ENCODE results near the gene ARHGAP31.
"Not testable (repeated sequence)": the region's sequence is repeated elsewhere in the genome, so short reads cannot be mapped to it uniquely, and the experiment has no call there.

ARHGAP31 gene

GRCh38 chr3:119257654-119258410 lies 36.4 kb upstream of the ARHGAP31 start:
- no peak for DNase-seq (ENCODE audit: extremely low spot score)
- ChIA-PET POLR2A (no interaction called here), CTCF (interaction anchor here (1.8 kb wide), 1 partner anchor 17 kb away, joined by 5 read pairs; no protein-coding TSS in a partner anchor)

GRCh38 chr3:119258915-119259314 lies 35.3 kb upstream of the ARHGAP31 start:
- no peak for TF ChIP-seq CTBP1 (IDR thresholded peaks at IDR 0.05; ENCODE audit: borderline replicate concordance)
- no peak for TF ChIP-seq HDGF (IDR thresholded peaks at IDR 0.05; ENCODE audit: borderline replicate concordance)
- no peak for TF ChIP-seq FOXM1 (IDR thresholded peaks at IDR 0.05; ENCODE audit: borderline replicate concordance)
- TF ChIP-seq SP1 (IDR thresholded peaks at IDR 0.05): no peak
- TF ChIP-seq PKNOX1 (IDR thresholded peaks at IDR 0.05): no peak
- TF ChIP-seq L3MBTL2 (conservative IDR thresholded peaks at IDR 0.05): no peak
- no peak for TF ChIP-seq ARNT (IDR thresholded peaks at IDR 0.05)
- TF ChIP-seq BHLHE40 (IDR thresholded peaks at IDR 0.05; ENCODE audit: borderline replicate concordance): no peak
- TF ChIP-seq LEF1 (IDR thresholded peaks at IDR 0.05; ENCODE audit: borderline replicate concordance): no peak
- no peak for DNase-seq (ENCODE audit: extremely low spot score)
- ChIA-PET CTCF (interaction anchor here (0.6 kb wide), 1 partner anchor 86 kb away, joined by 3 read pairs; no protein-coding TSS in a partner anchor), POLR2A (no interaction called here)

More at GRCh38 chr3:119257654-119258410, 36.4 kb upstream of the ARHGAP31 start:
- TF ChIP-seq HDGF (IDR thresholded peaks at IDR 0.05; ENCODE audit: borderline replicate concordance): no peak

GRCh38 chr3:119259821-119260220 lies 34.4 kb upstream of the ARHGAP31 start:
- CTCF ChIA-PET: no interaction called here
- POLR2A ChIA-PET: no interaction called here
- TF ChIP-seq L3MBTL2 (conservative IDR thresholded peaks at IDR 0.05): no peak
- TF ChIP-seq ELF4 (IDR thresholded peaks at IDR 0.05): no peak
- TF ChIP-seq FOXM1 (IDR thresholded peaks at IDR 0.05; ENCODE audit: borderline replicate concordance): no peak
- no peak for TF ChIP-seq TARDBP (IDR thresholded peaks at IDR 0.05)
- no peak for DNase-seq (ENCODE audit: extremely low spot score)

- DNase-seq (ENCODE audit: extremely low spot score): no peak
- CTCF ChIA-PET: no interaction called here
- POLR2A ChIA-PET: no interaction called here
- TF ChIP-seq ZNF384 (IDR thresholded peaks at IDR 0.05): no peak
- no peak for TF ChIP-seq ELF4 (IDR thresholded peaks at IDR 0.05)
- TF ChIP-seq SP1 (IDR thresholded peaks at IDR 0.05): no peak
- TF ChIP-seq ARNT (IDR thresholded peaks at IDR 0.05): no peak
- TF ChIP-seq CTBP1 (IDR thresholded peaks at IDR 0.05; ENCODE audit: borderline replicate concordance): no peak
- no peak for TF ChIP-seq FOXK2 (IDR thresholded peaks at IDR 0.05)
- no peak for TF ChIP-seq BHLHE40 (IDR thresholded peaks at IDR 0.05; ENCODE audit: borderline replicate concordance)
- no peak for TF ChIP-seq PKNOX1 (IDR thresholded peaks at IDR 0.05)
- TF ChIP-seq TARDBP (IDR thresholded peaks at IDR 0.05): no peak
- TF ChIP-seq L3MBTL2 (conservative IDR thresholded peaks at IDR 0.05): no peak
- TF ChIP-seq LEF1 (IDR thresholded peaks at IDR 0.05; ENCODE audit: borderline replicate concordance): no peak
- no peak for TF ChIP-seq SUZ12 (IDR thresholded peaks at IDR 0.05)
Measured at GRCh38 chr3:119261055-119261454, 33.1 kb upstream of the ARHGAP31 start.

GRCh38 chr3:119270212-119270611 lies 24.0 kb upstream of the ARHGAP31 start:
- POLR2A ChIA-PET; DNase-seq (ENCODE audit: extremely low spot score); CTCF ChIA-PET: not testable (repeated sequence)

- ChIA-PET POLR2A (no interaction called here), CTCF (no interaction called here)
- TF ChIP-seq BHLHE40 (IDR thresholded peaks at IDR 0.05; ENCODE audit: borderline replicate concordance) (no peak), FOXM1 (IDR thresholded peaks at IDR 0.05; ENCODE audit: borderline replicate concordance) (no peak), PKNOX1 (IDR thresholded peaks at IDR 0.05) (no peak), ARNT (IDR thresholded peaks at IDR 0.05) (no peak), FOXA1 (IDR thresholded peaks at IDR 0.05) (no peak), CTBP1 (IDR thresholded peaks at IDR 0.05; ENCODE audit: borderline replicate concordance) (no peak), SUZ12 (IDR thresholded peaks at IDR 0.05) (no peak), L3MBTL2 (conservative IDR thresholded peaks at IDR 0.05) (no peak), SP1 (IDR thresholded peaks at IDR 0.05) (no peak), TARDBP (IDR thresholded peaks at IDR 0.05) (no peak)
- no peak for DNase-seq (ENCODE audit: extremely low spot score)
Measured at GRCh38 chr3:119276680-119277079, 17.5 kb upstream of the ARHGAP31 start.

- TF ChIP-seq L3MBTL2 (conservative IDR thresholded peaks at IDR 0.05) (no peak), PKNOX1 (IDR thresholded peaks at IDR 0.05) (no peak), TARDBP (IDR thresholded peaks at IDR 0.05) (no peak), NFRKB (IDR thresholded peaks at IDR 0.05) (no peak), CTBP1 (IDR thresholded peaks at IDR 0.05; ENCODE audit: borderline replicate concordance) (no peak), ARNT (IDR thresholded peaks at IDR 0.05) (no peak), LEF1 (IDR thresholded peaks at IDR 0.05; ENCODE audit: borderline replicate concordance) (no peak), HDGF (IDR thresholded peaks at IDR 0.05; ENCODE audit: borderline replicate concordance) (no peak), SUZ12 (IDR thresholded peaks at IDR 0.05) (no peak), BHLHE40 (IDR thresholded peaks at IDR 0.05; ENCODE audit: borderline replicate concordance) (no peak), FOXK2 (IDR thresholded peaks at IDR 0.05) (no peak), ZNF384 (IDR thresholded peaks at IDR 0.05) (no peak), FOXM1 (IDR thresholded peaks at IDR 0.05; ENCODE audit: borderline replicate concordance) (no peak), FOXA1 (IDR thresholded peaks at IDR 0.05) (no peak), ELF4 (IDR thresholded peaks at IDR 0.05) (no peak), SP1 (IDR thresholded peaks at IDR 0.05) (no peak)
- ChIA-PET POLR2A (no interaction called here), CTCF (no interaction called here)
- DNase-seq (ENCODE audit: extremely low spot score): no peak
Measured at GRCh38 chr3:119279101-119279554, 15.1 kb upstream of the ARHGAP31 start.

Data from HEK293T (cell line).